Large intestine (tissue), 3 donors: ENCODE data around the gene SLC2A8. TPM values are rescaled to one million over a fixed set of nuclear protein-coding genes. Genes with fewer than 3 reads are reported as not detected.

ENCODE experiments used
- DNase-seq, 2 donors: peaks; one replicate each; pipeline versions ENCODE4 v3.0.0 to v3.0.0-alpha.2; 2013
- H3K27ac ChIP-seq: one replicate; pipeline ENCODE4 v1.5.1; 2013; ENCODE audit warnings: low read length
- H3K27me3 ChIP-seq: 2 replicates; pipeline ENCODE4 v1.6.1; 2013; ENCODE audit warnings: low read length; ENCODE audit not compliant: control insufficient read depth, insufficient read depth
- H3K36me3 ChIP-seq: 2 replicates; pipeline ENCODE4 v1.6.1; 2013; ENCODE audit warnings: low read length; ENCODE audit not compliant: control insufficient read depth, insufficient read depth
- H3K4me1 ChIP-seq: one replicate; pipeline ENCODE4 v1.6.1; 2013; ENCODE audit warnings: low read length; ENCODE audit not compliant: control insufficient read depth, insufficient read depth
- H3K4me3 ChIP-seq: one replicate; pipeline ENCODE4 v1.5.1; 2013; ENCODE audit warnings: low read length
- H3K9me3 ChIP-seq: one replicate; pipeline ENCODE4 v1.6.1; 2013; ENCODE audit warnings: mild to moderate bottlenecking, low read depth, low read length, moderate library complexity; ENCODE audit not compliant: control insufficient read depth
- WGBS: methylation state at CpG from one replicate; pipeline ENCODE4 v1.1.5; 2013; ENCODE audit warnings: low lambda C conversion rate; ENCODE audit not compliant: insufficient coverage; 5-methylcytosine and 5-hydroxymethylcytosine counted together
- polyA plus RNA-seq: library from polyadenylated mRNA; unstranded; fragments of 120-200 nt; gene quantifications from one replicate; pipeline ENCODE4 v1.2.1, GENCODE V29; 2013

Gene SLC2A8
- polyA plus RNA-seq, 1 donor, result 58.3 TPM

- peaks cover 15% of the 10 kb centered on the region for H3K4me1 ChIP-seq
- peak in 1 of 2 donors; percentile 20 for DNase-seq
- H3K4me3 ChIP-seq, result peak overlapping the region; percentile 80
- peaks cover 2% of the 10 kb centered on the region for H3K9me3 ChIP-seq
- peaks cover 62% of the 10 kb centered on the region for H3K36me3 ChIP-seq
- WGBS, result no CpG with 5 or more reads among the region's 8 CpGs
- no peak overlapping the region for H3K27ac ChIP-seq
- no peaks in the 10 kb centered on the region for H3K27me3 ChIP-seq
These were observed 51.3 kb downstream of the SLC2A8 start for GRCh38 chr9:127448112-127448805.

GRCh38 chr9:127449332-127449966 lies 52.5 kb downstream of the SLC2A8 start:
- peak overlapping the region; percentile 94 for H3K27ac ChIP-seq
- H3K4me1 ChIP-seq, result peaks cover 15% of the 10 kb centered on the region
- DNase-seq, result no peak
- WGBS, result no CpG with 5 or more reads among the region's 5 CpGs
- H3K27me3 ChIP-seq, result no peaks in the 10 kb centered on the region
- H3K36me3 ChIP-seq, result peaks cover 56% of the 10 kb centered on the region
- H3K9me3 ChIP-seq, result peaks cover 2% of the 10 kb centered on the region
- H3K4me3 ChIP-seq, result peak overlapping the region; percentile 80

- H3K27ac ChIP-seq, result peak overlapping the region; percentile 94
- H3K4me1 ChIP-seq, result peaks cover 15% of the 10 kb centered on the region
- H3K9me3 ChIP-seq, result peaks cover 2% of the 10 kb centered on the region
- peaks cover 50% of the 10 kb centered on the region for H3K36me3 ChIP-seq
- peak overlapping the region; percentile 80 for H3K4me3 ChIP-seq
- no CpG with 5 or more reads among the region's 14 CpGs for WGBS
- no peaks in the 10 kb centered on the region for H3K27me3 ChIP-seq
- DNase-seq, result peak; percentile 16 to 56
These were observed 53.3 kb downstream of the SLC2A8 start for GRCh38 chr9:127450243-127450760.

GRCh38 chr9:127450830-127451607 lies 54.0 kb downstream of the SLC2A8 start, which contains the start of the genes LRSAM1 and RPL12:
LRSAM1 (plus strand) TSS chr9:127451510; CDS start chr9:127454528, 3,018 bp downstream.
RPL12 (minus strand) TSS chr9:127451406; CDS start chr9:127451317, 89 bp downstream.
- peaks cover 15% of the 10 kb centered on the region for H3K4me1 ChIP-seq

GRCh38 chr9:127451608-127451857 lies 54.6 kb downstream of the SLC2A8 start:
- Histone ChIP-seq H3K9me3 (peaks cover 2% of the 10 kb centered on the region), H3K36me3 (peaks cover 41% of the 10 kb centered on the region), H3K27ac (peak overlapping the region; percentile 94), H3K27me3 (no peaks in the 10 kb centered on the region), H3K4me3 (peak overlapping the region; percentile 80), H3K4me1 (peaks cover 15% of the 10 kb centered on the region)
- WGBS, result no CpG with 5 or more reads among the region's 14 CpGs
- no peak for DNase-seq

More at GRCh38 chr9:127450830-127451607, 54.0 kb downstream of the SLC2A8 start, which contains the start of the genes LRSAM1 and RPL12:
- H3K27me3 ChIP-seq, result no peaks in the 10 kb centered on the region
- H3K36me3 ChIP-seq, result peaks cover 47% of the 10 kb centered on the region
- peaks cover 2% of the 10 kb centered on the region for H3K9me3 ChIP-seq
- H3K4me3 ChIP-seq, result peak within 1 kb of the TSS; percentile 80
- no CpG with 5 or more reads among the region's 71 CpGs for WGBS
- DNase-seq, result peak; percentile 96
- peak within 1 kb of the TSS; percentile 94 for H3K27ac ChIP-seq

- peaks cover 40% of the 10 kb centered on the region for H3K36me3 ChIP-seq
- H3K4me3 ChIP-seq, result peak overlapping the region; percentile 80
- peak overlapping the region; percentile 94 for H3K27ac ChIP-seq
- H3K4me1 ChIP-seq, result peaks cover 15% of the 10 kb centered on the region
- peaks cover 2% of the 10 kb centered on the region for H3K9me3 ChIP-seq
- WGBS, result no CpG with 5 or more reads among the region's 29 CpGs
- DNase-seq, result peak; percentile 43 to 82
- H3K27me3 ChIP-seq, result no peaks in the 10 kb centered on the region
These were observed 55.1 kb downstream of the SLC2A8 start for GRCh38 chr9:127451858-127452656.

GRCh38 chr9:127452691-127453090 lies 55.7 kb downstream of the SLC2A8 start:
- peak; percentile 40 to 66 for DNase-seq
- Histone ChIP-seq H3K36me3 (peaks cover 40% of the 10 kb centered on the region), H3K9me3 (peaks cover 2% of the 10 kb centered on the region), H3K27ac (no peak overlapping the region), H3K4me3 (no peak overlapping the region), H3K27me3 (no peaks in the 10 kb centered on the region), H3K4me1 (peaks cover 15% of the 10 kb centered on the region)
- WGBS, result no CpG with 5 or more reads among the region's 4 CpGs

GRCh38 chr9:127455324-127455992 lies 58.5 kb downstream of the SLC2A8 start:
- H3K4me1 ChIP-seq, result peaks cover 10% of the 10 kb centered on the region
- H3K27ac ChIP-seq, result no peak overlapping the region
- DNase-seq, result no peak
- H3K9me3 ChIP-seq, result peaks cover 2% of the 10 kb centered on the region
- H3K4me3 ChIP-seq, result no peak overlapping the region
- no peaks in the 10 kb centered on the region for H3K27me3 ChIP-seq
- 20% methylated on average over 1 of the region's 6 CpGs for WGBS
- H3K36me3 ChIP-seq, result peaks cover 32% of the 10 kb centered on the region

- H3K27ac ChIP-seq, result no peak overlapping the region
- no peaks in the 10 kb centered on the region for H3K27me3 ChIP-seq
- H3K9me3 ChIP-seq, result no peaks in the 10 kb centered on the region
- H3K4me3 ChIP-seq, result no peak overlapping the region
- H3K36me3 ChIP-seq, result peaks cover 48% of the 10 kb centered on the region
- peaks cover 5% of the 10 kb centered on the region for H3K4me1 ChIP-seq
- no CpG with 5 or more reads among the region's 17 CpGs for WGBS
- no peak for DNase-seq
These were observed 60.4 kb downstream of the SLC2A8 start for GRCh38 chr9:127457191-127457878.
